Esophagus squamous epithelium (tissue), 5 donors: ENCODE results near the gene ASTN2. TPM values are rescaled to one million over a fixed set of nuclear protein-coding genes. Genes with fewer than 3 reads are reported as not detected.
"Not testable (repeated sequence)": the region's sequence is repeated elsewhere in the genome, so short reads cannot be mapped to it uniquely, and the experiment has no call there.

Source experiments
- DNase-seq: peaks from one replicate; lab custom pipeline; 2025; lab: John Stamatoyannopoulos, UW
- H3K27ac ChIP-seq, 4 donors: fragments of 200-600 bp; sonication (generic); one replicate each; pipeline ENCODE4 v1.5.1; 2016 to 2019; ENCODE audit warnings: mild to moderate bottlenecking in 1 of 4
- H3K27me3 ChIP-seq, 4 donors: fragments of 200-600 bp; sonication (generic); 1 replicate in 3 of 4; 2 replicates in 1 of 4; pipeline versions ENCODE4 v1.5.1 to v1.6.0; 2017 to 2021; ENCODE audit warnings: antibody characterized with exemption in 1 of 4
- H3K36me3 ChIP-seq, 3 donors: fragments of 200-600 bp; sonication (generic); one replicate each; pipeline ENCODE4 v1.5.1; 2016 to 2019
- H3K4me1 ChIP-seq, 3 donors: fragments of 200-600 bp; sonication (generic); one replicate each; pipeline ENCODE4 v1.5.1; 2017 to 2019
- H3K4me3 ChIP-seq, 4 donors: fragments of 200-600 bp; sonication (generic); 1 replicate in 3 of 4; 2 replicates in 1 of 4; pipeline ENCODE4 v1.5.1; 2016 to 2019; ENCODE audit warnings: mild to moderate bottlenecking in 2 of 4, moderate library complexity in 1 of 4
- H3K9me3 ChIP-seq, 3 donors: fragments of 200-600 bp; sonication (generic); one replicate each; pipeline ENCODE4 v1.5.1; 2016 to 2019
- POLR2A ChIP-seq, 4 donors: fragments of 450-650 bp; IDR thresholded peaks; one replicate each; pipeline ENCODE4 v1.6.1; 2017; ENCODE audit warnings: antibody characterized with exemption in 4 of 4, mild to moderate bottlenecking in 4 of 4, moderate library complexity in 3 of 4
- WGBS, 2 donors: methylation state at CpG; one replicate each; pipeline ENCODE4 v1.1.5; 2018; 5-methylcytosine and 5-hydroxymethylcytosine counted together
- intact Hi-C: fragments of 100-400 bp; cut with DNase I; formaldehyde crosslinking; loops from one replicate; pipeline ENCODE4 v1.15.0; 2022
- total RNA-seq, 4 donors: library from RNA; depleted of rRNA; stranded (reverse); fragments of >200 nt; gene quantifications; one replicate each; pipeline ENCODE4 v1.1.0, GENCODE V29; 2016
- TF ChIP-seq, protein P1 (sequence below), 6 experiments: fragments of 450-650 bp in 4 of 6; fragments of 200-600 bp in 2 of 6; sonication (generic) in 2 of 6; IDR thresholded peaks; one replicate each; pipeline ENCODE4 v1.5.1; 2016 to 2019; ENCODE audit warnings: antibody characterized with exemption in 6 of 6, mild to moderate bottlenecking in 4 of 6, moderate library complexity in 4 of 6
- donor health status: DM: yes; HTN: yes; CAD: no.

The ASTN2 gene
- total RNA-seq, 4 donors from 2014 or later: 0.13 to 1.9 (median 0.27) TPM; not detected in 1

DNA sequence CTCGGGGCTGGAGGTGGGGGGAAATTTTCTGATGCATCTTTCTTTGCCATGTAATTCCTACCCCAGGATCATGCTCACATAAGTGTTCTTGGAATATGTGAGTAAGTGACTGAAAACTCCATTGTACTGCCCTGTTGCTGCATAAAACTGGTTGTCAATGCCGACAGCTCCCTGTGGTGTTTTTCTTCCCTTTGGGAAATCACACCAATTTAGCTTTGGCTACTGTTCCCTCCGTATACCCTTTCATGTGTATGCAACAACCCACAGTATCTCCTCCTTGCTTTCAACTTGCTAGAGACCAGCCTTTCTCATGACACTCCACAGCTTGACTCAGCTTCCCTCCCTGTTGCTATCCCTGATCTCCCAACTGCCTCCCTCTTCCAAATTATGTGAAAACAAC lies 487.1 kb downstream of the ASTN2 start:
- WGBS, 2 donors: 61 to 64% methylated on average over 3 of the region's 3 CpGs
- intact Hi-C loops: no loop called here
- H3K4me1 ChIP-seq: no peaks in the 10 kb centered on the region
- H3K9me3 ChIP-seq: no peaks in the 10 kb centered on the region
- DNase-seq: no peak
- no peaks in the 10 kb centered on the region for H3K36me3 ChIP-seq
- no peak overlapping the region for H3K4me3 ChIP-seq
- no peak overlapping the region for H3K27ac ChIP-seq
- TF ChIP-seq, protein P1, sequence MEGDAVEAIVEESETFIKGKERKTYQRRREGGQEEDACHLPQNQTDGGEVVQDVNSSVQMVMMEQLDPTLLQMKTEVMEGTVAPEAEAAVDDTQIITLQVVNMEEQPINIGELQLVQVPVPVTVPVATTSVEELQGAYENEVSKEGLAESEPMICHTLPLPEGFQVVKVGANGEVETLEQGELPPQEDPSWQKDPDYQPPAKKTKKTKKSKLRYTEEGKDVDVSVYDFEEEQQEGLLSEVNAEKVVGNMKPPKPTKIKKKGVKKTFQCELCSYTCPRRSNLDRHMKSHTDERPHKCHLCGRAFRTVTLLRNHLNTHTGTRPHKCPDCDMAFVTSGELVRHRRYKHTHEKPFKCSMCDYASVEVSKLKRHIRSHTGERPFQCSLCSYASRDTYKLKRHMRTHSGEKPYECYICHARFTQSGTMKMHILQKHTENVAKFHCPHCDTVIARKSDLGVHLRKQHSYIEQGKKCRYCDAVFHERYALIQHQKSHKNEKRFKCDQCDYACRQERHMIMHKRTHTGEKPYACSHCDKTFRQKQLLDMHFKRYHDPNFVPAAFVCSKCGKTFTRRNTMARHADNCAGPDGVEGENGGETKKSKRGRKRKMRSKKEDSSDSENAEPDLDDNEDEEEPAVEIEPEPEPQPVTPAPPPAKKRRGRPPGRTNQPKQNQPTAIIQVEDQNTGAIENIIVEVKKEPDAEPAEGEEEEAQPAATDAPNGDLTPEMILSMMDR (IDR thresholded peaks at IDR 0.05): no peak
- TF ChIP-seq POLR2A (IDR thresholded peaks at IDR 0.05): no peak
- no peaks in the 10 kb centered on the region for H3K27me3 ChIP-seq

DNA sequence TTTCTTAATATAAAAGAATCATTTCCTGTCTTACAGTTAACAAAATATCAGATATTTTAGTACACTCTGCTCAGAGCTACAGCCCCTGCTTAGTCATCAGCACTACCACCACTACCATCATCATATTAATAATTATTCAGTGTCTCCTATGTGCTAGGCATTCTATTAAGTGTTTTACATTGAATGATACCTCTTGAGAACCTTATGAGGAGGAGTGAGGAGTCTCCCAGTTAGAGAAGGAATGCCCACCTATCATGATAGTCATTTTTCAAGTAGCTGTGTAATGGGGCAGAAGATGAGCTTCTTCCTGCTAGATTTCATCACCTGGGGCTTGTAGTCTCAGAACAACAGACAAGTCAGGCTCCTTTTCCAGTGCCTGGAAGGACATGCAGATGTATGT lies 489.7 kb downstream of the ASTN2 start:
- H3K27me3 ChIP-seq: no peaks in the 10 kb centered on the region
- no peaks in the 10 kb centered on the region for H3K4me1 ChIP-seq
- H3K9me3 ChIP-seq: no peaks in the 10 kb centered on the region
- no peak for DNase-seq
- intact Hi-C loops: no loop called here
- no peak overlapping the region for H3K27ac ChIP-seq
- H3K4me3 ChIP-seq: no peak overlapping the region
- TF ChIP-seq, protein P1 (IDR thresholded peaks at IDR 0.05): no peak
- TF ChIP-seq POLR2A (IDR thresholded peaks at IDR 0.05): no peak
- no peaks in the 10 kb centered on the region for H3K36me3 ChIP-seq

DNA sequence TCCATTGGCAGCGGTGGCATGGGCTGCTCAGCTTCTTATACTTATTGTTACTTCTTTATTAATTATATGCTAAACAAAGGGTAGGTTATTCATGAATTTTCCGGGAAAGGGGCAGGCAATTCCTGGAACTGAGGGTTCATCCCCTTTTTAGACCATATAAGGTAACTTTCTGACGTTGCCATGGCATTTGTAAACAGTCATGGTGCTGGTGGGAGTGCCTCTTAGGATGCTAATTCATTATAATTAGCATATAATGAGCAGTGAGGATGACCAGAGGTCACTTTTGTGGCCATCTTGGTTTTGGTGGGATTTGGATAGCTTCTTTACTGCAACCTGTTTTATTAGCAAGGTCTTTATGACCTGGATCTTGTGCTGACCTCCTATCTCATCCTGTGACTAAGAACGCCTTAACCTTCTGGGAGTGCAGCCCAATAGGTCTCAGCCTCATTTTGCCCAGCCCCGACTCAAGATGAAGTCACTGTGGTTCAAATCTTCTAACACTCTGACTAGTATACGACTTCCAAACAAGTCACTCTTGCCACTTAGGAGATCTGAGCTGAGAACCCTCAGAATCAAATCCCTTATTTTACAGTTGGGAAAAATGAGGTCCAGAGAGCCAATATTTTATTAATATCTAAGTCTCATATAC lies 490.3 kb downstream of the ASTN2 start:
- DNase-seq: no peak
- WGBS, 2 donors: 79 to 86% methylated on average over 6 of the region's 6 CpGs
- Histone ChIP-seq H3K27me3 (no peaks in the 10 kb centered on the region), H3K36me3 (no peaks in the 10 kb centered on the region), H3K27ac (no peak overlapping the region), H3K9me3 (no peaks in the 10 kb centered on the region), H3K4me3 (no peak overlapping the region), H3K4me1 (no peaks in the 10 kb centered on the region)
- intact Hi-C loops: no loop called here
- TF ChIP-seq, protein P1 (IDR thresholded peaks at IDR 0.05): no peak
- TF ChIP-seq POLR2A (IDR thresholded peaks at IDR 0.05): no peak

DNA sequence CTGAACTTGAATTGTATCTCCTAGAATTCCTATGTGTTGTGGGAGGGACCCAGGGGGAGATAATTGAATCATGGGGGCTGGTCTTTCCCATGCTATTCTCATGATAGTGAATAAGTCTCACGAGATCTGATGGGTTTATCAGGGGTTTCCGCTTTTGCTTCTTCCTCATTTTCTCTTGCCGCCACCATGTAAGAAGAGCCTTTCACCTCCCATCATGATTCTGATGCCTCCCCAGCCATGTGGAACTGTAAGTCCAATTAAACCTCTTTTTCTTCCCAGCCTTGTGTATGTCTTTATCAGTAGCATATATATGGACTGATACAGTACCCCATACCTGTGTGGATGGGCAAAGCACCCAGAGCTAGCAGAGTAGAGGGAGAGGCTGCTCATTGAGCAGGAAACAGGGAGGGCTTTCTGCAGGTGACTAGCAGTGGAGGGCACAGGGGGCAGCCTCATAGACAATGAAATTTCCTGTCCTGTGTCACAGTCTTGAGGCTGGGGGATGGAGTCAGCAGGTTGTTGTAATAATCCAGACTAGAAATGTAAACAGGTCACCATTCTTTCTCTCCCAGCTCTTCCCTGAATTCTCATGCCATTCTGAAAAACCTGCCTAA lies 496.9 kb downstream of the ASTN2 start:
- DNase-seq, H3K36me3 ChIP-seq, H3K9me3 ChIP-seq, H3K4me1 ChIP-seq, H3K27ac ChIP-seq, H3K4me3 ChIP-seq, H3K27me3 ChIP-seq, intact Hi-C loops: not testable (repeated sequence)
- WGBS, 2 donors: 60 to 91% methylated on average over 1 to 3 of the region's 3 CpGs

DNA sequence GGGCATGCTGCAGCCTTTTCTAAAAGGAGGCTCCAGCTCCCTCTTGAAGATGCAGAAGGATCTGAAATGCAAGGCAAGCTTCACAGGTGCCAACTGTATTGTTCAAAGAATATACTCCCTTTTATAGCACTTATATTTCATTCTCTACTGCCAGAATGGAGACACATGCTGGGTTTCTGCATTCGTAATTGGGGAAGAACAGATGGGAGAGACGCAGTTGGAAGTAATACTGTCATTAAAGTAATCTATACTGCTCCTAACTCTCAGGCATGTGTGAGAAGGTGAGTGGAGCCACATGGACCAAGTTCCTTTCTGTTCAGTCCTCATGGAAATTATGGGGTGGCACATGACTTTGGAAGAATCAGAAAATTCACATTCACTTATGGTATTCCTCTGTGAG lies 501.3 kb downstream of the ASTN2 start:
- no peaks in the 10 kb centered on the region for H3K9me3 ChIP-seq
- no peak overlapping the region for H3K27ac ChIP-seq
- WGBS, 2 donors: 63 to 77% methylated on average over 2 of the region's 2 CpGs
- no peak overlapping the region for H3K4me3 ChIP-seq
- no peaks in the 10 kb centered on the region for H3K36me3 ChIP-seq
- no peak for DNase-seq
- H3K27me3 ChIP-seq: no peaks in the 10 kb centered on the region
- TF ChIP-seq POLR2A (IDR thresholded peaks at IDR 0.05): no peak
- TF ChIP-seq, protein P1 (IDR thresholded peaks at IDR 0.05): no peak
- intact Hi-C loops: no loop called here
- H3K4me1 ChIP-seq: no peaks in the 10 kb centered on the region
